ENCODE data around the gene ZNF740.
A peak's percentile ranks its signal among the peaks of the same experiment; 100 is the strongest.
"Not testable (repeated sequence)": the region's sequence is repeated elsewhere in the genome, so short reads cannot be mapped to it uniquely, and the experiment has no call there.

ZNF740 gene

GRCh38 chr12:53166837-53167236 is 13.7 kb upstream of the ZNF740 start:
- no peak overlapping the region for H3K4me3 ChIP-seq (ENCODE audit: low read length)
- no peak for TF ChIP-seq ZNF274 (IDR thresholded peaks at IDR 0.05; ENCODE audit: low read depth, low read length)

DNA sequence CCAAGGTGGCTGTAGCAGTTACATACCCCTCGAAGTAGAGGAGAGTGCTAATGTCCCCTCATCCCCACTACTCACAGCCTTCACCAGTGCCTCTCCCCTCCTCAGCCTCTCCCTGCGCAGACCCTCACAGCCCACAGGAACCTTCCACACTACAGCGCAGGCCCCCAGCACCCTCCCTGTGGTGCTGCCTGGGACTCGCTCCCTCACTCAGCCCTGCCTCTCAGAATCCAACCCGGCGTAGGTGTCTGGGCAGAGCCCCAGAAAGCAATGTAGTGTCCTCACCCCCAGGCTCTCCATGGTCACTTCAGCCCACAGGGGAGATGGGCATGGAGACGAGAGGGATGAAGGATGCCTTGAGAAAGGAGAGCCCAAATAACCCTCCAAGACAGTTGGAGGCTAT is 10.9 kb upstream of the ZNF740 start:
- no peak overlapping the region for H3K4me3 ChIP-seq (ENCODE audit: low read length)
- TF ChIP-seq ZNF274 (IDR thresholded peaks at IDR 0.05; ENCODE audit: low read depth, low read length) = no peak

DNA sequence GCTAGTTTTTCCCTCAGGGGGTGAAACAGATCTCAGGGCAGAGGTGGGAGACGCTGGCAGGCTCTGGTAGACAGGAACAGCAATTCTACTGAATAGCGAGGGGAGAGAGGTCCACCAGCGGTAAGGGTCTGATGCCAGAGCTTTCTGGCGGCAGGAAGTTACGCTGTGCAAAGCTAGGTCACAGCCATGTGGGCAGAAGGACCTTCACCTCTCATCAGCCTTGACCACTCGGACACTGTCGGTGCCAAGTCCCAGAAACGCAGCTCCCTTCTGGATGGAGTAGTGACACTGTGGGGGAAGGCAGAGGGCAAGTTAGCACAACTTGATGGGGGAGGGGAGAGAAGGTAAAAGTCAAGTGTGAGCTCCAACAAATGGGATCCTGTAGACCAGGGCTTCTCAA is 10.3 kb upstream of the ZNF740 start:
- no peak overlapping the region for H3K4me3 ChIP-seq (ENCODE audit: low read length)
- no peak for TF ChIP-seq ZNF274 (IDR thresholded peaks at IDR 0.05; ENCODE audit: low read depth, low read length)

DNA sequence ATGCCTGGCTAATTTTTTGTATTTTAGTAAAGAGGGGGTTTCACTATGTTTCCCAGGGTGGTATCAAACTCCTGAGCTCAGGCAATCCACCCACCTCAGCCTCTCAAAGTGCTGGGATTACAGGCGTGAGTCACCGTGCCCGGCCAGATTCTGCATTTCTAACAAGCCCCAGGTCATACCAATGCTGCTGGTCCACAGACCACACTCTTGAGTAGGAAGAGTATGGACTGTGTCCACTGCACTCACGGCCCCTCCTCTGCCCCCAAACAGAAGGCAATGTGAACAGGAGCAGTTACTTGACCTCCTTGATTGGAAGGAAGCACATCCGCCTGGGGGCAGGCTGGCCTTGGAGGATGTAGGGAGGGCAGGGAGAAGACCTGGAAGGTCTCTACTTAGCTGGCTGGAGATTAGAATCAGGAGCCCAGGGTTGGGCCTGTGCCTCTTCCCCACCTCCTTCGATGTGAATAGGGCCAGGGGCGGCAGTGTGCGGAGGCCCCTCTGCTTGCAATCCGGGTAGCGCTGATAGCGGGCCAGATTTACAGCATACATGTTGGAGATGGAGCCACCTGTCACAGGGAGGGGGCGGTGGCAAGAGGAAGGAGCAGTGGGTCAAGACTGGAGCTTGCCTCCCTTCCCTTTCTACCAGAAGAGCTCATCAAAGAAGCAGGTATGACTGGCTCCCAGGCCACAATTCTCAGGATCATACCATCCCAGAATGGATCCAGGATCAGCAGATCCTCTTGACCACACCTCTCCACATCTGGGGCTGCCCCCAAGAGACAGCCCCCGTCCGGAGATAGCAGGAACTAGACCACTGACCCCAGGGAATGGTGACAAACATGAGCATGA is 9.4 kb upstream of the ZNF740 start:
- no peak for TF ChIP-seq ZNF274 (IDR thresholded peaks at IDR 0.05; ENCODE audit: low read depth, low read length)
- no peak overlapping the region for H3K4me3 ChIP-seq (ENCODE audit: low read length)

- no peak for TF ChIP-seq ZNF274 (IDR thresholded peaks at IDR 0.05; ENCODE audit: low read depth, low read length)
These were observed 8.7 kb upstream of the ZNF740 start for GRCh38 chr12:53171725-53172329.

GRCh38 chr12:53172352-53172751 is 8.2 kb upstream of the ZNF740 start:
- no peak overlapping the region for H3K4me3 ChIP-seq (ENCODE audit: low read length)
- TF ChIP-seq ZNF274 (IDR thresholded peaks at IDR 0.05; ENCODE audit: low read depth, low read length) = no peak

More at GRCh38 chr12:53171725-53172329, 8.7 kb upstream of the ZNF740 start:
- no peak overlapping the region for H3K4me3 ChIP-seq (ENCODE audit: low read length)

GRCh38 chr12:53173085-53173715 is 7.3 kb upstream of the ZNF740 start:
- no peak for TF ChIP-seq ZNF274 (IDR thresholded peaks at IDR 0.05; ENCODE audit: low read depth, low read length)
- H3K4me3 ChIP-seq (ENCODE audit: low read length) = no peak overlapping the region

GRCh38 chr12:53174881-53175491 is 5.5 kb upstream of the ZNF740 start:
- H3K4me3 ChIP-seq (ENCODE audit: low read length) = no peak overlapping the region
- TF ChIP-seq ZNF274 (IDR thresholded peaks at IDR 0.05; ENCODE audit: low read depth, low read length) = no peak

GRCh38 chr12:53176750-53177149 is 3.8 kb upstream of the ZNF740 start:
- no peak overlapping the region for H3K4me3 ChIP-seq (ENCODE audit: low read length)
- no peak for TF ChIP-seq ZNF274 (IDR thresholded peaks at IDR 0.05; ENCODE audit: low read depth, low read length)

GRCh38 chr12:53177447-53177846 is 3.1 kb upstream of the ZNF740 start:
- not testable (repeated sequence) for H3K4me3 ChIP-seq (ENCODE audit: low read length)

DNA sequence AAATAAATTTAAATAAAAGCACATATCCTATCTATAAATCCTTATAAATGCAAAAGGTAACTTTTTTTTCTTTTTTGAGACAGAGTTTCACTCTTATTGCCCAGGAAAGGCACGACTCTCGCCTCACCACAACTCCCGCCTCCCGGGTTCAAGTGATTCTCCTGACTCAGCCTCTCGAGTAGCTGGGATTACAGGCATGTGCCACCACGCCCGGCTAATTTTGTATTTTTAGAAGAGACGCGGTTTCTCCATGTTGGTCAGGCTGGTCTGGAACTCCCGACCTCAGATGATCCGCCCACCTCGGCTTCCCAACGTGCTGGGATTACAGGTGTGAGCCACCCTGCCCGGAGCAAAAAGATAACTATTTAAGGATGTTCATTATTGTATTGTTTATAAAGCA is 1.7 kb upstream of the ZNF740 start:
- not testable (repeated sequence) for H3K4me3 ChIP-seq (ENCODE audit: low read length)

GRCh38 chr12:53179687-53180219 is 769 bp upstream of the ZNF740 start:
- peak overlapping the region; percentile 51 for H3K4me3 ChIP-seq (ENCODE audit: low read length)
- TF ChIP-seq ZNF274 (IDR thresholded peaks at IDR 0.05; ENCODE audit: low read depth, low read length) = no peak

DNA sequence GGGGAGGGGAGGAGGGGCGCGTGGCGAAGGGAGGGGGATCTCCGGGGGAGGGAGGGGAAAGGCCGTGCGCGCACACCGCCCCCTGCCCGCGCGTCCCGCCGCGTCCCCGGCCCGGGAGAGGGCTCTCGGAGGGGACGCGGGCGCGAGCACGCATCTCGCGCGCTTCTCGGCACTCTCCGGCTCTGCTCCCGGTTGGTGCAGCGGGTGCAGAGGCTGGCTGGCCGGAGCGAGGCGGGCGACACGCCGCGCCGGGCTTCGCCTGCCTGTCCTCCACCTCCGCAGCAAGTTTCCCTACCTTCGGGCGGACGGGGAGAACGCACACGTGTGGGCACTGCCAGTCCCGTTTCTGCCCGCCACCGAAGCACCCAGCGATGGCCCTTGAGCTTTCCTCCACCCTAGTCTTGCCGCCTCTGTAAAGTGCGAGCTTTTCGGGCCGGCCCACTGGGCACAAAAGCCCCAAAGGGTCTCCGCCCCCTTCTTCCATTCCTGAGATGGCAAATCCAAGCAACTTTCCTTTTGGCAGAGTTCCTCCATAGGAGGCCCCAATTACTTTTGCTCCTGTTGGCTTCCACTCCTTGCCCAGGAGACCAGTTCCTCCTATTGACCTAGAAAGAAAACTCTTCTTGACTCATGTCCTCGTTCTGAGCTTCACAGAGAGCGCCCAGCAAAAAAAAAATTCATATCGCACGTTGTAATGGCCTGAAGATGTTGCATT is 566 bp downstream of the ZNF740 start:
- peak overlapping the region; percentile 76 for H3K4me3 ChIP-seq (ENCODE audit: low read length)
- no peak for TF ChIP-seq ZNF274 (IDR thresholded peaks at IDR 0.05; ENCODE audit: low read depth, low read length)

DNA sequence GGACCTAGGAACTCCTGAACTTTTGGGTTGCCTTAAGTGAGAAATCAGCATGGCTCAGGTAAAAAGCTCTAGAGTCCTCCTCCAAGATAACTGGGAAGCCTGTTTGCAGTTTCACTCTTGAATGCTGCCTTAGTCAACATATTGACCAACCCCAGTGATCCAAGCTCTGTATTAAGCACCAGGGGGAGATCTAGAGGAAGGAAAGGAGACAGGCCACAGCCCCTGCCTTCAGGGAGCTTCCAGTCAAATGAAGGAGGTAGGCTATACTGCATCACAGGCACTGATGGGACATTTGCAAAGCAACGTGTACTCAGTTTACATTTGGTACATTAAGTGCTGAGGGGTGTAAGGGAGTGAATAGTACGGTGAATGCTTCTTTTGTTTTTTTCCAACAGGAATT is 1.4 kb downstream of the ZNF740 start:
- peak overlapping the region; percentile 76 for H3K4me3 ChIP-seq (ENCODE audit: low read length)
- TF ChIP-seq ZNF274 (IDR thresholded peaks at IDR 0.05; ENCODE audit: low read depth, low read length) = no peak
